ENCODE results near the gene CREB3L2. TPM values are rescaled to one million over a fixed set of nuclear protein-coding genes. Genes with fewer than 3 reads are reported as not detected.
A peak's percentile ranks its signal among the peaks of the same experiment; 100 is the strongest.

The CREB3L2 gene
- total and polyA plus RNA-seq, 2 of the 8 experiments (the other 6 are each of a cell fraction or from before 2014, with no cell fraction given): 14.4 to 48.3 TPM

DNA sequence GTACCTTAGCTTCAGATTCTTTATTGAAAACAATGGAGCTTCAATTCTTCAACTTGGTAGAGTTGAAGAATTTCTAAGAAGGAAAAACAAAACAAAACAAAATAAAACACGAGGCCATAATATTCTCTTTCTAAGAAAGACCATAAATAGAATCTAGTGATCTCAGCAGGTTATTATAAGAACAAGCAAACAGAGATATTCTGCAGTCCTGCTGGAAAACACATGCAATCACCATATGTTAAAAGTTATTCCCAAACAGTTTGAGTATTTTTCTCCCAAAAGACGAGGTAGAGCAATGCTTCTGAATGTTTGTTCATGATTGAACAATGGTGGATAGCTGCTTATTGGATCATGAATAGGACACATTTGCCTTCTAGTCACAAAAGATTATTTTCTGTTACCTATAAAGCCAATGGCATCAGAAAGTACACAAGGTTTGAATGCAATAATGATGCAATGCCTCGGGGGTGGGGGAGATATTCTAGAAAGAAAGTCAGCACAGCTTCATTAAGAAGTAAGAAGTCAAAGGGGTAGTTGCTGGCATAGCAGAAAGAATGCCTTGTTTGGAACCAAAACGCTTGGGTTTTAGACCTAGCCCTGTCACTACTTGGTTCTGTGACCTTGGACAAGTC is 59.3 kb downstream of the CREB3L2 start:
- H3K23me2 ChIP-seq (ENCODE audit: low read depth, low read length): no peaks in the 10 kb centered on the region
- FAIRE-seq (no peak), DNase-seq (ENCODE audit: low read depth in 1 of 2, low spot score in 2 of 2) (no peak)
- no peak overlapping the region for H4K8ac ChIP-seq (ENCODE audit: extremely low read depth, insufficient read depth, low read length)
- H3K4ac ChIP-seq (replicated peaks; ENCODE audit: insufficient read length, low read depth, low read length): no peak overlapping the region
- no peaks in the 10 kb centered on the region for H3K27me3 ChIP-seq (replicated peaks in 1 of 4; ENCODE audit: control insufficient read depth in 3 of 4, extremely low read depth in 1 of 4, insufficient read depth in 3 of 4, low read length in 3 of 4)
- 83% methylated on average over 4 of the region's 4 CpGs; no CpG with 5 or more reads in 1 of the 2 experiments for WGBS, 2 experiments (ENCODE audit: extremely low coverage in 1 of 2, insufficient coverage in 1 of 2, insufficient read length in 1 of 2, insufficient replicate concordance in 2 of 2, low coverage in 1 of 2, low lambda C conversion rate in 2 of 2, missing lambda C conversion rate in 1 of 2)
- no peak overlapping the region for H4K5ac ChIP-seq (ENCODE audit: insufficient read length, low read depth, low read length)
- ChIA-PET CTCF (ENCODE audit: partially characterized antibody) (interaction anchor here (0.7 to 1.5 kb wide), 6 partner anchors 8 to 552 kb away, joined by 3 to 4 read pairs (median 3); no protein-coding TSS in a partner anchor), POLR2A (ENCODE audit: partially characterized antibody) (interaction anchor here (0.9 kb wide), 1 partner anchor 15 kb away, joined by 3 read pairs; no protein-coding TSS in a partner anchor)
- H3K27ac ChIP-seq (ENCODE audit: low read depth, low read length): no peak overlapping the region
- H2BK20ac ChIP-seq (ENCODE audit: low read length): no peak overlapping the region
- H3K79me2 ChIP-seq (ENCODE audit: control insufficient read depth in 1 of 2, insufficient read depth in 2 of 2, low read length in 2 of 2): peaks cover 0 to 54% of the 10 kb centered on the region in 2 experiments; a peak in 3 of 4 replicates
- no peaks in the 10 kb centered on the region for H4K20me1 ChIP-seq (replicated peaks in 1 of 2; ENCODE audit: control insufficient read depth in 1 of 2, insufficient read depth in 2 of 2, low read length in 2 of 2)
- H3K56ac ChIP-seq (replicated peaks; ENCODE audit: insufficient read length, low read depth, low read length): no peak overlapping the region
- H3K79me1 ChIP-seq (ENCODE audit: low read depth, low read length): peaks cover 7% of the 10 kb centered on the region
- H3K4me1 ChIP-seq (replicated peaks in 1 of 4; ENCODE audit: control insufficient read depth in 3 of 4, insufficient read depth in 4 of 4, low read length in 3 of 4): peaks cover 0 to 9% (median 3%) of the 10 kb centered on the region in 4 experiments; a peak in 4 of 7 replicates
- no peak overlapping the region for H2BK15ac ChIP-seq (ENCODE audit: low read length)
- no peak overlapping the region for H3K4me3 ChIP-seq (ENCODE audit: extremely low read depth in 1 of 4, insufficient read depth in 2 of 4, low read depth in 3 of 4, low read length in 4 of 4)
- no peak overlapping the region for H2AK5ac ChIP-seq (ENCODE audit: low read depth, low read length)
- H2BK120ac ChIP-seq (replicated peaks; ENCODE audit: low read depth, low read length): no peak overlapping the region
- no peak overlapping the region for H3K9ac ChIP-seq (replicated peaks in 1 of 4; ENCODE audit: extremely low read depth in 1 of 4, low read depth in 3 of 4, low read length in 3 of 4)
- H3K14ac ChIP-seq (ENCODE audit: insufficient read length): no peak overlapping the region
- no peak overlapping the region for H4K91ac ChIP-seq (replicated peaks; ENCODE audit: insufficient read length, low read length)
- H2AFZ ChIP-seq (ENCODE audit: low read length): no peak overlapping the region
- no peaks in the 10 kb centered on the region; a peak in 1 of 8 replicates for H3K36me3 ChIP-seq (ENCODE audit: control insufficient read depth in 2 of 4, insufficient read depth in 4 of 4, low read length in 3 of 4)
- no peak overlapping the region for H2BK12ac ChIP-seq (ENCODE audit: low read depth, low read length)
- H3K23ac ChIP-seq (ENCODE audit: insufficient read length): no peak overlapping the region
- H3K4me2 ChIP-seq (ENCODE audit: insufficient read depth in 1 of 2, low read depth in 2 of 2, low read length in 2 of 2): no peak overlapping the region
- H3K18ac ChIP-seq (ENCODE audit: extremely low read depth, low read length): no peak overlapping the region
- no peak for TF ChIP-seq CTBP2 (IDR thresholded peaks at IDR 0.05; ENCODE audit: borderline replicate concordance, insufficient read depth, insufficient read length, low read length)
- no peak for TF ChIP-seq FOSL1 (IDR thresholded peaks at IDR 0.05; ENCODE audit: insufficient read depth, low read depth, low read length)
- TF ChIP-seq CEBPB (IDR thresholded peaks at IDR 0.05; ENCODE audit: low read depth, low read length): peak; percentile 36; the same call in 1 of the 2 replicates
- no peak for TF ChIP-seq KDM5A (IDR thresholded peaks at IDR 0.05; ENCODE audit: low read length)
- H3K9me3 ChIP-seq (ENCODE audit: insufficient read depth in 2 of 2, low read depth in 1 of 2, low read length in 1 of 2): no peaks in the 10 kb centered on the region
- H2BK5ac ChIP-seq (ENCODE audit: low read depth, low read length): no peak overlapping the region
